Suppressor macrophage treated with lipopolysaccharide for 4 hours (primary cell): Measurements from ENCODE around the gene NBPF19.
"Not testable (repeated sequence)": the region's sequence is repeated elsewhere in the genome, so short reads cannot be mapped to it uniquely, and the experiment has no call there.

Source experiments
- DNase-seq: peaks from one replicate; pipeline ENCODE4 v3.0.0-alpha.2; 2020

NBPF19 gene

GRCh38 chr1:149474745-149475144 is at the start of gene NBPF19:
Gene NBPF19, plus strand, starts transcription at chr1:149475045. Its CDS starts 888 bp downstream, at chr1:149475933.
- DNase-seq = not testable (repeated sequence)

GRCh38 chr1:149428317-149428716 is 46.5 kb upstream of the NBPF19 start:
- DNase-seq = not testable (repeated sequence)

- peak; percentile 43 for DNase-seq
Observed at GRCh38 chr1:149445451-149445850, 29.4 kb upstream of the NBPF19 start.

- DNase-seq = not testable (repeated sequence)
Observed at GRCh38 chr1:149452196-149452595, 22.6 kb upstream of the NBPF19 start.

GRCh38 chr1:149452652-149453051 is 22.2 kb upstream of the NBPF19 start:
- DNase-seq = not testable (repeated sequence)

- peak; percentile 14 for DNase-seq
Observed at GRCh38 chr1:149558350-149558825, 83.5 kb downstream of the NBPF19 start.

- not testable (repeated sequence) for DNase-seq
Observed at GRCh38 chr1:149561806-149562205, 87.0 kb downstream of the NBPF19 start.

- DNase-seq = not testable (repeated sequence)
Observed at GRCh38 chr1:149565485-149565884, 90.6 kb downstream of the NBPF19 start.

GRCh38 chr1:149572763-149573162 is 97.9 kb downstream of the NBPF19 start:
- DNase-seq = not testable (repeated sequence)

- DNase-seq = peak; percentile 19
Observed at GRCh38 chr1:149585592-149585991, 110.7 kb downstream of the NBPF19 start.
